KOPT-K1 (cell line): ENCODE measurements around the gene STING1.
"Not testable (repeated sequence)": the region's sequence is repeated elsewhere in the genome, so short reads cannot be mapped to it uniquely, and the experiment has no call there.

Source experiments
- H3K27ac ChIP-seq: fragments of 200-600 bp; sonication (generic); 2 replicates; pipeline ENCODE4 v1.5.1; 2016; ENCODE audit warnings: antibody characterized with exemption, mild to moderate bottlenecking, low read depth, low read length; ENCODE audit not compliant: poor library complexity, severe bottlenecking
- H3K36me3 ChIP-seq: fragments of 200-600 bp; sonication (generic); 2 replicates; pipeline ENCODE4 v1.5.1; 2017; ENCODE audit warnings: antibody characterized with exemption, mild to moderate bottlenecking, low read length, moderate library complexity; ENCODE audit not compliant: insufficient read depth
- H3K9me3 ChIP-seq: fragments of 200-600 bp; sonication (generic); 2 replicates; pipeline ENCODE4 v1.5.1; 2017; ENCODE audit warnings: antibody characterized with exemption, low read length, mild to moderate bottlenecking; ENCODE audit not compliant: insufficient read depth, poor library complexity, severe bottlenecking

Gene STING1

GRCh38 chr5:139513852-139514485 is 31.4 kb upstream of the STING1 start:
- no peaks in the 10 kb centered on the region for H3K36me3 ChIP-seq
- no peaks in the 10 kb centered on the region for H3K9me3 ChIP-seq
- H3K27ac ChIP-seq = no peak overlapping the region

GRCh38 chr5:139513434-139513833 is 30.9 kb upstream of the STING1 start:
- not testable (repeated sequence) for H3K27ac ChIP-seq, H3K36me3 ChIP-seq, H3K9me3 ChIP-seq

DNA sequence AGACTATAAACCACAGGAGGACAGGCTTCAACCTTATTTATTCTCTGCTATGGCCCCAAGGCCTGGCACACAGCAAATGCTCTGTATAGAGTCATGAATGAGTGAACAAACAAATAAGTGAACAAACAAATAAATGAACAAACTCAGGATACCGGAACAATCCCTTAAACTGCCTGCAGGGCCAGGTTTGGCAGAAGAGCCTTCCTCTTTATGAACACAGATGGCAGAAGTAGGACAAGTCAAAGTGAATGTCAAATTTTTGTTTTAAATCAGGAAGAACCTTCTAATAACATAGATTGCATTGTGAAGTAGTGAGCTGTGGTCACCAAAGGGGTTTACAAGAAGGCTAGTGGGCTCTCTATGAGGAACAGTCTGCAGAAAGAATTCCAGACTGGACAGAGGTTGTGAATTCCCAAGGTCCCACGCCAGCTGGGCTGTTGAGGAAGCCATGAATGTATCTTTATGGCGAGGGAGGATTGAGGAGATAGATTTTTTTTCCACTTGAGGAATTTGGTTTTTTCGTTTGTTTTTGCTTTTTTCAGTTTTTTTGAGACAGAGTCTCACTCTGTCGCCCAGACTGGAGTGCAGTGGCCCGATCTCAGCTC is 30.3 kb upstream of the STING1 start:
- no peaks in the 10 kb centered on the region for H3K36me3 ChIP-seq
- H3K9me3 ChIP-seq = no peaks in the 10 kb centered on the region
- H3K27ac ChIP-seq = no peak overlapping the region

- H3K27ac ChIP-seq = not testable (repeated sequence)
Measured at GRCh38 chr5:139504722-139505121, 22.2 kb upstream of the STING1 start.

GRCh38 chr5:139503879-139504278 is 21.3 kb upstream of the STING1 start:
- H3K27ac ChIP-seq, H3K36me3 ChIP-seq, H3K9me3 ChIP-seq: not testable (repeated sequence)

More at GRCh38 chr5:139504722-139505121, 22.2 kb upstream of the STING1 start:
- not testable (repeated sequence) for H3K9me3 ChIP-seq, H3K36me3 ChIP-seq

- not testable (repeated sequence) for H3K36me3 ChIP-seq, H3K27ac ChIP-seq, H3K9me3 ChIP-seq
Measured at GRCh38 chr5:139503036-139503817, 20.7 kb upstream of the STING1 start.

GRCh38 chr5:139501381-139501780 is 18.8 kb upstream of the STING1 start:
- Histone ChIP-seq H3K27ac (no peak overlapping the region), H3K36me3 (no peaks in the 10 kb centered on the region), H3K9me3 (no peaks in the 10 kb centered on the region)

DNA sequence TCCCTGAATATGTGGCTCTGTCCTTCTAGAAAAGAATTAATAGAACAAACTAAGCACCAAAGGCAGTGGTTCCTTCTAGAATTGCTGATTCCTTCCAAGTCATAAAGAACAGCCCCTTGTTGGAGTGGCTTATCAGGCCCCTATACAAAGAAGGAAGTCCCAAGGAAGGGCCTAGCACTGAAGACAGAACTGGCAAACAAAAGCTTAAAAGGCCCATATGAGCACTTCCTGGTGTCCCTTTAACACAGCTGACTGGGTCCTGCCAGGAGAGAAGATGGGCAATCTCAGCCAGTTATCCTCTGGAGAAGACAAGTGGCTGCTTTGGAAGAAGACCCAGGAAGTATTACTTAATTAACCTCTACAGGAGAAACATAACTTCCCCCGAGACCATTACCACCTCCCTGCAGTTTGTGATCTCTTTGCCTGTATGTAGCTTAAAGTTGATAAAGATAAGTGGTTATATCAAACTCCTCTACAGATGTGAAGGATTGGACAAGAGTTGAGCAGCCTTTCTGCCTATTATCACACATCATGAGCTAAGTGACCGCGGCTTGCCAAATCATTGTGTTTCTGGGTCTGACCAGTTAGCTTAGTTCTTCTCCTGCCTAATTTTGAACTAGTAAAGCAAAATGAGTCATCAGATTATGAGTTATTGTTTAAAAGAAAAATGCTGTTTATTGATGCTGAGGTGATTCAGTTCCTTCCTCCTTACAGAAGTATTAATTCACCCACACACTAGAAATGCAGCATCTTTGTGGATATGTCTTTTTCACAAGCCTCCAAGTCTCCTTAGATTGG is 13.3 kb upstream of the STING1 start:
- Histone ChIP-seq H3K9me3 (no peaks in the 10 kb centered on the region), H3K27ac (no peak overlapping the region), H3K36me3 (no peaks in the 10 kb centered on the region)

- Histone ChIP-seq H3K36me3 (no peaks in the 10 kb centered on the region), H3K9me3 (no peaks in the 10 kb centered on the region), H3K27ac (no peak overlapping the region)
Measured at GRCh38 chr5:139494832-139495231, 12.3 kb upstream of the STING1 start.

DNA sequence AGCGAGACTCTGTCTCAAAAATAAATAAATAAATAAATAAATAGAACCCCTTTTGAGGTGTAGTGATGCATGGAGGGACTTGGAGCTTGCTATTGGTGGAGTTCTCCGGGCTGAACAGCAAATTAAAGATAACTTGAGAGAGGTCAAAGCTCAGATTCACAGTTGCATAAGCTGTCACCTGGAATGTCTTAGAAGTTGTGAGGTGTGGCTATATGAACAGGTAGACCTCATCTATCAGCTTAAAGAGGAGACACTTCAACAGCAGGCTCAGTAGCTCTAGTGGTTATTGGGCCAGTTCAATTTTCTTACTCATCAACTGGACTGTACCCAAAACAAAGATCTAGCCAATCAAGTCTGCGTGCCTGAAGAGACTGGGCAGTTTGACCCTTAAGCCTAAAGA is 11.7 kb upstream of the STING1 start:
- no peaks in the 10 kb centered on the region for H3K9me3 ChIP-seq
- H3K27ac ChIP-seq = no peak overlapping the region
- H3K36me3 ChIP-seq = no peaks in the 10 kb centered on the region

GRCh38 chr5:139492700-139493192 is 10.2 kb upstream of the STING1 start:
- Histone ChIP-seq H3K9me3 (no peaks in the 10 kb centered on the region), H3K36me3 (no peaks in the 10 kb centered on the region), H3K27ac (no peak overlapping the region)

DNA sequence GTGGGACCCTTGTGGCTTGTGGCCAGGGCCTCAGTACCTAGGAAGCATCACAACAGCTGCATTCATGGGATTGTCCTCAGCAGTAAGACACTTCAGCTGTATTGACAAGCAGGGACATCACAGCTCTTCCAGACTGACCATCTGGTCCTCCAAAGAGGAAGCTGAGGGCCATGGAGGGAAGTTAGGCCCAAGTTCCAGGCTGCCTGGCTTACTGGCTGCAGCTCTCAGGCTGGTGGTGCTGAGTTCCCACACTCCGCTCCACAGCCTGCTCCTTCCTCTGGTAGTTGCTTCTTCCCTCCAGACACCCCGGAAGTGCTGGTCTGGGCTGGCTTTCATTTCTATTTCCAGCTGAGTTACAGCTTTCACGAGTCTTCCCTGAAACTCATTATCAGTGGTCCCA is 5.7 kb upstream of the STING1 start:
- Histone ChIP-seq H3K36me3 (no peaks in the 10 kb centered on the region), H3K9me3 (no peaks in the 10 kb centered on the region), H3K27ac (peak overlapping the region; percentile 3)

- Histone ChIP-seq H3K27ac (no peak overlapping the region), H3K9me3 (no peaks in the 10 kb centered on the region), H3K36me3 (no peaks in the 10 kb centered on the region)
Measured at GRCh38 chr5:139486201-139486600, 3.6 kb upstream of the STING1 start.

GRCh38 chr5:139482890-139483208 is 291 bp upstream of the STING1 start:
- Histone ChIP-seq H3K27ac (peak overlapping the region; percentile 73), H3K36me3 (peaks cover 14% of the 10 kb centered on the region; the same call in 1 of the 2 replicates)

DNA sequence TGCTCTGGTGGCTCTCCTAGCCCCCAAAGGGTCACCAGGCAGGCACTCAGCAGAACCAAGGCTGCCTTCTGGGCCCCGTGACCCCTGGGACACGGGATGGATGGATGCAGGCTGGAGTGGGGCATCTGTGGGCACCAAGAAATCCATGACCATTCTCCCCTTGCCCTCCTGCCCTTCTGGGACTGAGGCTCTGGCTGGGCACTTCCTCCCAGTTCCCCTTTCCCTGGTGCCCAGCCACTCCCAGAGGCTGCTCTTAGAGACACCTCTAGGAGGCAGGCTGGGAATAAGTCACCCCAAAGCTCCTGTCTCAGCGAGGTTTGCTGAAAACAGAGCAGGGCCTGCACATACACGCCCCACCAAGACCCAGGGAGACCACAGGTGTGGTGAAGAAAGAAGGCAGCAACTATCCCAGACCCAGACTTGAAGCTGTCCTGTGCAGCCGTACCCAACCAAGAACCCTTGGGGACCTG is 943 bp downstream of the STING1 start:
- Histone ChIP-seq H3K36me3 (peaks cover 24% of the 10 kb centered on the region; the same call in 1 of the 2 replicates), H3K27ac (peak overlapping the region; percentile 73), H3K9me3 (no peaks in the 10 kb centered on the region)

More at GRCh38 chr5:139482890-139483208, 291 bp upstream of the STING1 start:
- not testable (repeated sequence) for H3K9me3 ChIP-seq
